ENCODE data around the gene ERI3.

Gene ERI3

GRCh38 chr1:44305962-44306422, 49.1 kb downstream of the ERI3 start:
- peaks cover 6% of the 10 kb centered on the region for H3K36me3 ChIP-seq (ENCODE audit: control insufficient read depth, insufficient read depth, low read length)
- no peaks in the 10 kb centered on the region for H3K4me1 ChIP-seq (ENCODE audit: control insufficient read depth, insufficient read depth, low read length)
- H3K9me3 ChIP-seq (ENCODE audit: control insufficient read depth, low read length) = no peaks in the 10 kb centered on the region
- H3K9ac ChIP-seq (ENCODE audit: low read length) = no peak overlapping the region
- H3K4me3 ChIP-seq (ENCODE audit: low read length) = no peak overlapping the region
- H3K27me3 ChIP-seq (ENCODE audit: control insufficient read depth, insufficient read depth, low read length) = no peaks in the 10 kb centered on the region

GRCh38 chr1:44303532-44303931, 51.5 kb downstream of the ERI3 start:
- Histone ChIP-seq H3K36me3 (ENCODE audit: control insufficient read depth, insufficient read depth, low read length) (peaks cover 6% of the 10 kb centered on the region), H3K9me3 (ENCODE audit: control insufficient read depth, low read length) (no peaks in the 10 kb centered on the region), H3K27me3 (ENCODE audit: control insufficient read depth, insufficient read depth, low read length) (no peaks in the 10 kb centered on the region), H3K4me3 (ENCODE audit: low read length) (no peak overlapping the region), H3K4me1 (ENCODE audit: control insufficient read depth, insufficient read depth, low read length) (no peaks in the 10 kb centered on the region), H3K9ac (ENCODE audit: low read length) (no peak overlapping the region)

- H3K9ac ChIP-seq (ENCODE audit: low read length) = no peak overlapping the region
- H3K27me3 ChIP-seq (ENCODE audit: control insufficient read depth, insufficient read depth, low read length) = no peaks in the 10 kb centered on the region
- peaks cover 6% of the 10 kb centered on the region for H3K36me3 ChIP-seq (ENCODE audit: control insufficient read depth, insufficient read depth, low read length)
- H3K4me1 ChIP-seq (ENCODE audit: control insufficient read depth, insufficient read depth, low read length) = no peaks in the 10 kb centered on the region
- no peaks in the 10 kb centered on the region for H3K9me3 ChIP-seq (ENCODE audit: control insufficient read depth, low read length)
- no peak overlapping the region for H3K4me3 ChIP-seq (ENCODE audit: low read length)
Measured at GRCh38 chr1:44302541-44302940, 52.5 kb downstream of the ERI3 start.

- no peak overlapping the region for H3K9ac ChIP-seq (ENCODE audit: low read length)
Measured at GRCh38 chr1:44301442-44301841, 53.6 kb downstream of the ERI3 start.

GRCh38 chr1:44300852-44301251, 54.2 kb downstream of the ERI3 start:
- no peak overlapping the region for H3K4me3 ChIP-seq (ENCODE audit: low read length)
- no peak overlapping the region for H3K9ac ChIP-seq (ENCODE audit: low read length)
- no peaks in the 10 kb centered on the region for H3K9me3 ChIP-seq (ENCODE audit: control insufficient read depth, low read length)
- H3K4me1 ChIP-seq (ENCODE audit: control insufficient read depth, insufficient read depth, low read length) = no peaks in the 10 kb centered on the region
- no peaks in the 10 kb centered on the region for H3K36me3 ChIP-seq (ENCODE audit: control insufficient read depth, insufficient read depth, low read length)
- no peaks in the 10 kb centered on the region for H3K27me3 ChIP-seq (ENCODE audit: control insufficient read depth, insufficient read depth, low read length)

More at GRCh38 chr1:44301442-44301841, 53.6 kb downstream of the ERI3 start:
- no peaks in the 10 kb centered on the region for H3K27me3 ChIP-seq (ENCODE audit: control insufficient read depth, insufficient read depth, low read length)
- no peak overlapping the region for H3K4me3 ChIP-seq (ENCODE audit: low read length)
- H3K9me3 ChIP-seq (ENCODE audit: control insufficient read depth, low read length) = no peaks in the 10 kb centered on the region
- no peaks in the 10 kb centered on the region for H3K4me1 ChIP-seq (ENCODE audit: control insufficient read depth, insufficient read depth, low read length)
- H3K36me3 ChIP-seq (ENCODE audit: control insufficient read depth, insufficient read depth, low read length) = no peaks in the 10 kb centered on the region

- no peaks in the 10 kb centered on the region for H3K9me3 ChIP-seq (ENCODE audit: control insufficient read depth, low read length)
- H3K9ac ChIP-seq (ENCODE audit: low read length) = no peak overlapping the region
- no peaks in the 10 kb centered on the region for H3K36me3 ChIP-seq (ENCODE audit: control insufficient read depth, insufficient read depth, low read length)
- no peaks in the 10 kb centered on the region for H3K27me3 ChIP-seq (ENCODE audit: control insufficient read depth, insufficient read depth, low read length)
- peaks cover 18% of the 10 kb centered on the region for H3K4me1 ChIP-seq (ENCODE audit: control insufficient read depth, insufficient read depth, low read length)
- H3K4me3 ChIP-seq (ENCODE audit: low read length) = no peak overlapping the region
Measured at GRCh38 chr1:44297695-44298400, 57.2 kb downstream of the ERI3 start.

GRCh38 chr1:44296806-44297205, 58.3 kb downstream of the ERI3 start:
- Histone ChIP-seq H3K27me3 (ENCODE audit: control insufficient read depth, insufficient read depth, low read length) (no peaks in the 10 kb centered on the region), H3K36me3 (ENCODE audit: control insufficient read depth, insufficient read depth, low read length) (no peaks in the 10 kb centered on the region), H3K9me3 (ENCODE audit: control insufficient read depth, low read length) (no peaks in the 10 kb centered on the region), H3K9ac (ENCODE audit: low read length) (no peak overlapping the region), H3K4me3 (ENCODE audit: low read length) (no peak overlapping the region), H3K4me1 (ENCODE audit: control insufficient read depth, insufficient read depth, low read length) (peaks cover 18% of the 10 kb centered on the region)

GRCh38 chr1:44296086-44296485, 59.0 kb downstream of the ERI3 start:
- no peaks in the 10 kb centered on the region for H3K27me3 ChIP-seq (ENCODE audit: control insufficient read depth, insufficient read depth, low read length)
- H3K9ac ChIP-seq (ENCODE audit: low read length) = no peak overlapping the region
- no peaks in the 10 kb centered on the region for H3K9me3 ChIP-seq (ENCODE audit: control insufficient read depth, low read length)
- no peaks in the 10 kb centered on the region for H3K36me3 ChIP-seq (ENCODE audit: control insufficient read depth, insufficient read depth, low read length)
- no peak overlapping the region for H3K4me3 ChIP-seq (ENCODE audit: low read length)
- H3K4me1 ChIP-seq (ENCODE audit: control insufficient read depth, insufficient read depth, low read length) = peaks cover 18% of the 10 kb centered on the region

GRCh38 chr1:44294588-44295007, 60.5 kb downstream of the ERI3 start:
- Histone ChIP-seq H3K9me3 (ENCODE audit: control insufficient read depth, low read length) (no peaks in the 10 kb centered on the region), H3K9ac (ENCODE audit: low read length) (no peak overlapping the region), H3K4me3 (ENCODE audit: low read length) (no peak overlapping the region), H3K27me3 (ENCODE audit: control insufficient read depth, insufficient read depth, low read length) (no peaks in the 10 kb centered on the region), H3K36me3 (ENCODE audit: control insufficient read depth, insufficient read depth, low read length) (no peaks in the 10 kb centered on the region), H3K4me1 (ENCODE audit: control insufficient read depth, insufficient read depth, low read length) (peaks cover 32% of the 10 kb centered on the region)

GRCh38 chr1:44293761-44294315, 61.2 kb downstream of the ERI3 start:
- Histone ChIP-seq H3K9ac (ENCODE audit: low read length) (no peak overlapping the region), H3K9me3 (ENCODE audit: control insufficient read depth, low read length) (no peaks in the 10 kb centered on the region), H3K4me3 (ENCODE audit: low read length) (no peak overlapping the region), H3K4me1 (ENCODE audit: control insufficient read depth, insufficient read depth, low read length) (peaks cover 40% of the 10 kb centered on the region), H3K36me3 (ENCODE audit: control insufficient read depth, insufficient read depth, low read length) (no peaks in the 10 kb centered on the region), H3K27me3 (ENCODE audit: control insufficient read depth, insufficient read depth, low read length) (no peaks in the 10 kb centered on the region)

- Histone ChIP-seq H3K27me3 (ENCODE audit: control insufficient read depth, insufficient read depth, low read length) (no peaks in the 10 kb centered on the region), H3K36me3 (ENCODE audit: control insufficient read depth, insufficient read depth, low read length) (peaks cover 6% of the 10 kb centered on the region), H3K4me3 (ENCODE audit: low read length) (no peak overlapping the region), H3K4me1 (ENCODE audit: control insufficient read depth, insufficient read depth, low read length) (peaks cover 52% of the 10 kb centered on the region), H3K9me3 (ENCODE audit: control insufficient read depth, low read length) (no peaks in the 10 kb centered on the region), H3K9ac (ENCODE audit: low read length) (no peak overlapping the region)
Measured at GRCh38 chr1:44292651-44293050, 62.4 kb downstream of the ERI3 start.

- Histone ChIP-seq H3K4me1 (ENCODE audit: control insufficient read depth, insufficient read depth, low read length) (peaks cover 52% of the 10 kb centered on the region), H3K36me3 (ENCODE audit: control insufficient read depth, insufficient read depth, low read length) (peaks cover 6% of the 10 kb centered on the region), H3K27me3 (ENCODE audit: control insufficient read depth, insufficient read depth, low read length) (no peaks in the 10 kb centered on the region), H3K9ac (ENCODE audit: low read length) (no peak overlapping the region), H3K9me3 (ENCODE audit: control insufficient read depth, low read length) (no peaks in the 10 kb centered on the region), H3K4me3 (ENCODE audit: low read length) (no peak overlapping the region)
Measured at GRCh38 chr1:44290250-44291094, 64.6 kb downstream of the ERI3 start.
